Measurements from ENCODE around the gene ADPGK. TPM values are rescaled to one million over a fixed set of nuclear protein-coding genes. Genes with fewer than 3 reads are reported as not detected.
A peak's percentile ranks its signal among the peaks of the same experiment; 100 is the strongest.

ADPGK gene
- total RNA-seq, 1 donor from 2014 or later: 54.4 TPM

DNA sequence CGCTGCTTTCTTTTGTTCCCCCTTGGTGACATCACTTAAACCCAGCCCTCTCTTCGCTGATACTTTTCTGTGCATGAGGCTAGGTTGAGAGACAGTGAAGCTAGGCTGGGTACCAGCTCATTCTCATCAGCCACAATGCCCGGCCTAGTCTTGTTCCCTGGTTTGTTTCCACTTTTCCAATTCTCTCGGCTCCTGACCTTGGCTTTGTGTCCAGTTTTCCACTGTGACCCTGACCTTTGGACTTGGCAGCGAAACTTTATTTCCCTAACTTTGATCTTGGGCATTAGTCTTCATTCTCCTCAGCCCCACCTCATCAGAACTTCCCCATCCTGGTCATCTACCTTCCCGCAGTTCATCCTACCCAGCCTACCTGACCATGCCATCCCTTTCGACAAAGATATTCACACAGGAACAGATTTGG is 908 bp upstream of the ADPGK start:
- TF ChIP-seq, protein P1, sequence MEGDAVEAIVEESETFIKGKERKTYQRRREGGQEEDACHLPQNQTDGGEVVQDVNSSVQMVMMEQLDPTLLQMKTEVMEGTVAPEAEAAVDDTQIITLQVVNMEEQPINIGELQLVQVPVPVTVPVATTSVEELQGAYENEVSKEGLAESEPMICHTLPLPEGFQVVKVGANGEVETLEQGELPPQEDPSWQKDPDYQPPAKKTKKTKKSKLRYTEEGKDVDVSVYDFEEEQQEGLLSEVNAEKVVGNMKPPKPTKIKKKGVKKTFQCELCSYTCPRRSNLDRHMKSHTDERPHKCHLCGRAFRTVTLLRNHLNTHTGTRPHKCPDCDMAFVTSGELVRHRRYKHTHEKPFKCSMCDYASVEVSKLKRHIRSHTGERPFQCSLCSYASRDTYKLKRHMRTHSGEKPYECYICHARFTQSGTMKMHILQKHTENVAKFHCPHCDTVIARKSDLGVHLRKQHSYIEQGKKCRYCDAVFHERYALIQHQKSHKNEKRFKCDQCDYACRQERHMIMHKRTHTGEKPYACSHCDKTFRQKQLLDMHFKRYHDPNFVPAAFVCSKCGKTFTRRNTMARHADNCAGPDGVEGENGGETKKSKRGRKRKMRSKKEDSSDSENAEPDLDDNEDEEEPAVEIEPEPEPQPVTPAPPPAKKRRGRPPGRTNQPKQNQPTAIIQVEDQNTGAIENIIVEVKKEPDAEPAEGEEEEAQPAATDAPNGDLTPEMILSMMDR (IDR thresholded peaks at IDR 0.05; ENCODE audit: unreplicated experiment): peak; percentile 10
- Mint-ChIP-seq H3K4me1 (peaks cover 20% of the 10 kb centered on the region), H3K27me3 (ENCODE audit: low read depth) (peaks cover 6% of the 10 kb centered on the region), H3K9me3 (no peaks in the 10 kb centered on the region), H3K4me3 (peak overlapping the region; percentile 92), H3K27ac (peak overlapping the region; percentile 98), H3K36me3 (no peaks in the 10 kb centered on the region)
- DNase-seq (ENCODE audit: low spot score in 2 of 2, unreplicated experiment in 2 of 2): no peak

DNA sequence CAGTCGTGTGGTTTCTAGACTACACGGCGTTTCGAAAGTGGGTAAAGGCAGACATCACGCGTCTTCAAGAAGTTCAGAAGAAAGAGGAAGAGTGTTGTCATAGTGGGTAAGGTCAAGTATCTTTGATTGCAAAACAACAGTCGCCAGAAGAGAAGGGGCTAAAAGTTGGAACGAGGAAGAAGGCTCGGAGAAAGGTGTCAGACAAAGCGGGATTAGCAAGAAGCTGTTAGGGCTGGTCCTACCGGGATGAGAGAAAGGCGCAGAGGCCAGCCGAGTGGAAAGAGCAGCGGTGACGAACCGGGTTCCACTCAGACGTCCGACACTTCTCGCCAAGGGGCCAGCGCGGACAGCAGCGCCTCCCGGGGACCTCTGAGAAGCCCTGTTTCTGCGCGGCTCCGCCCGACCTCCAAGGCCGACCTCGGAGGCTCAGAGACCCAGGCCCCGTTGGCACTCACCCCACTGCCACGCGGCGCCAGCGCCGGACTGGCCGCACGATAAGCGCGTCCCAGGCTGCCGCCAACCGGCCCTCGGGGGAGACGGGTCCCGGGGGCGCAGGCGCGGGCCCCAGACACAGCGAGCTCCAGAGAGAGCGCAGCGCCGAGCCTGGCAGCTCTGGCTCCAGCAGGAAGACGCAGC is 436 bp downstream of the ADPGK start:
- Mint-ChIP-seq H3K27ac (peak overlapping the region; percentile 98), H3K4me1 (peaks cover 20% of the 10 kb centered on the region)

DNA sequence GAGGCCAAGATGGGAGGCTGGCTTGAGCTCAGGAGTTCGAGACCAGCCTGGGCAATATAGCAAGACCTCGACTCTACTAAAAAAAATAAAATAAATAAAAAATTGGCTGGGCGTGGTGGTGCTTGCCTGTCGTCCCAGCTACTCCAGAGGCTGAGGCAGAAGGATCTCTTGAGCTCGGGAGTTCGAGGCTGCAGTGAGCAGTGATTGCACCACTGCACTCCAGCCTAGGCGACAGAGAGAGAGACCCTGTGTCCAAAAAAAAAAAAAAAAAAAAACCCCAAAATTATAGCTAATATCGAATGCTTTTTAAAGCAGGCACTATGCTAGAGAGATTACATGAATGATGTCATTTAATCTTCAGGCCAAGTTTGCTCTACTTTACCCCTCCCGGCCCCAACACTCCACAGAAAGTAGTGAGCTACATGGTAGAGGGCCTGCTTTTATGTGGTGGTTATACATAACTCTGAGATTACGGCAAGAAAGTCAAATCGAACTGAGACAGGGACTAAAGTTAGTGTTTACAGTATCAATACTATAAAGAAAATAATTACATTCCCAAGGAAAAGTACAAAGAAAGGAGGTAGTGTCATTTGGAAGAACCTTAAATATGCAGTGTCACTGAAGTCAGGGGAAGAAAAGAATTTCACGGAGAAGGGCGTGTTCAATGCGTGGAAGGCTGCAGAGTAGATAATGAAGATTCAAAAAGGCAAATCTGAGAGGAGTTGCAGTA is 1.1 kb downstream of the ADPGK start:
- no peak for DNase-seq (ENCODE audit: low spot score in 2 of 2, unreplicated experiment in 2 of 2)
- Mint-ChIP-seq H3K4me3 (peak overlapping the region; percentile 92), H3K27me3 (ENCODE audit: low read depth) (no peaks in the 10 kb centered on the region), H3K9me3 (no peaks in the 10 kb centered on the region), H3K27ac (peak overlapping the region; percentile 98), H3K4me1 (peaks cover 19% of the 10 kb centered on the region), H3K36me3 (no peaks in the 10 kb centered on the region)
- TF ChIP-seq, protein P1 (IDR thresholded peaks at IDR 0.05; ENCODE audit: unreplicated experiment): no peak

More for the DNA sequence above, 436 bp downstream of the ADPGK start:
- TF ChIP-seq, protein P1 (IDR thresholded peaks at IDR 0.05; ENCODE audit: unreplicated experiment): no peak
- peak overlapping the region; percentile 92 for H3K4me3 Mint-ChIP-seq
- H3K9me3 Mint-ChIP-seq: no peaks in the 10 kb centered on the region
- no peaks in the 10 kb centered on the region for H3K27me3 Mint-ChIP-seq (ENCODE audit: low read depth)
- no peak for DNase-seq (ENCODE audit: low spot score in 2 of 2, unreplicated experiment in 2 of 2)
- H3K36me3 Mint-ChIP-seq: no peaks in the 10 kb centered on the region

DNA sequence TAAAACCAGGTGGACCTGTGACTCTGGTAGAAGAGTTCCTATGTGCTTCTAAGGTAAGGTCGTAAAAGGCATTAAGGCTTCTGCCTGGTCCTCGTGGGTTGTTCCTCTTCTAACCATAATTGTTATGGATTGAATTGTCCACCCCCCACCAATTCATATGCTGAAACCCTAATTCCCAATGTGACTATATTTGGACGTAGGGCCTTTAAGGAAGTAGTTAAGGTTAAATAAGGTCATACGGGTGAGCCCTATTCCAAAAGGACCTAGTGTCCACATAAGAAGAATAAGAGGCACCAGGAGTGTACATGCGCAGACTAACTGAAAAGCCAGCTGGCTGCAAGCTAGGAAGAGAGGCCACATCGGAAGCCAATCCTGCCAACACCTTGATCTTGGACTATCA is 1.9 kb downstream of the ADPGK start:
- no peaks in the 10 kb centered on the region for H3K27me3 Mint-ChIP-seq (ENCODE audit: low read depth)
- H3K27ac Mint-ChIP-seq: no peak overlapping the region
- no peaks in the 10 kb centered on the region for H3K36me3 Mint-ChIP-seq
- no peaks in the 10 kb centered on the region for H3K9me3 Mint-ChIP-seq
- peaks cover 17% of the 10 kb centered on the region for H3K4me1 Mint-ChIP-seq
- TF ChIP-seq, protein P1 (IDR thresholded peaks at IDR 0.05; ENCODE audit: unreplicated experiment): no peak
- H3K4me3 Mint-ChIP-seq: peak overlapping the region; percentile 49
- no peak for DNase-seq (ENCODE audit: low spot score in 2 of 2, unreplicated experiment in 2 of 2)

DNA sequence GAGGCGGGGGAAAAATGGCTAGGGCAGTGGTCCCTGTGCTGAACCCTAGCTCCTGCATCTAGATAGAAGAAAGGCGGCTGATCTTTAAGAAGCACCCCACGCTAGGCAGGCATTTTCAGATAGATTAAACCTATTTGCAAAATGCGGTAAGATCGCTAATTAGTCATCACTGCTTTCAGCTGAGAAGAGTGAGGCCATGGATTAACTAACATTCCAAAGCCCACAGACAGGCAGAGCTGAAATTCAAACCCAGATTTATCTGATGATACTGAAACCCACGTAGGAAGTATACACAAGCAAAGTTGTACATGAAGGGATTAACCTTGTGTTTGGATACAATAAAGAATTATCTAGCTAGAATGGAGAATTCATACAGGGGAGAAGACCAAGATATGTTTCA is 4.8 kb downstream of the ADPGK start:
- H3K27me3 Mint-ChIP-seq (ENCODE audit: low read depth): no peaks in the 10 kb centered on the region
- no peaks in the 10 kb centered on the region for H3K9me3 Mint-ChIP-seq
- H3K4me1 Mint-ChIP-seq: peaks cover 10% of the 10 kb centered on the region
- no peaks in the 10 kb centered on the region for H3K36me3 Mint-ChIP-seq
- H3K4me3 Mint-ChIP-seq: no peak overlapping the region
- DNase-seq (ENCODE audit: low spot score in 2 of 2, unreplicated experiment in 2 of 2): no peak
- no peak overlapping the region for H3K27ac Mint-ChIP-seq
- TF ChIP-seq, protein P1 (IDR thresholded peaks at IDR 0.05; ENCODE audit: unreplicated experiment): no peak
